Measurements from ENCODE around the gene SEC23A. TPM values are rescaled to one million over a fixed set of nuclear protein-coding genes. Genes with fewer than 3 reads are reported as not detected.
"Not testable (repeated sequence)": the region's sequence is repeated elsewhere in the genome, so short reads cannot be mapped to it uniquely, and the experiment has no call there.

SEC23A gene
- total RNA-seq, 2 experiments from 2014 or later = 68.4 to 82.1 TPM

DNA sequence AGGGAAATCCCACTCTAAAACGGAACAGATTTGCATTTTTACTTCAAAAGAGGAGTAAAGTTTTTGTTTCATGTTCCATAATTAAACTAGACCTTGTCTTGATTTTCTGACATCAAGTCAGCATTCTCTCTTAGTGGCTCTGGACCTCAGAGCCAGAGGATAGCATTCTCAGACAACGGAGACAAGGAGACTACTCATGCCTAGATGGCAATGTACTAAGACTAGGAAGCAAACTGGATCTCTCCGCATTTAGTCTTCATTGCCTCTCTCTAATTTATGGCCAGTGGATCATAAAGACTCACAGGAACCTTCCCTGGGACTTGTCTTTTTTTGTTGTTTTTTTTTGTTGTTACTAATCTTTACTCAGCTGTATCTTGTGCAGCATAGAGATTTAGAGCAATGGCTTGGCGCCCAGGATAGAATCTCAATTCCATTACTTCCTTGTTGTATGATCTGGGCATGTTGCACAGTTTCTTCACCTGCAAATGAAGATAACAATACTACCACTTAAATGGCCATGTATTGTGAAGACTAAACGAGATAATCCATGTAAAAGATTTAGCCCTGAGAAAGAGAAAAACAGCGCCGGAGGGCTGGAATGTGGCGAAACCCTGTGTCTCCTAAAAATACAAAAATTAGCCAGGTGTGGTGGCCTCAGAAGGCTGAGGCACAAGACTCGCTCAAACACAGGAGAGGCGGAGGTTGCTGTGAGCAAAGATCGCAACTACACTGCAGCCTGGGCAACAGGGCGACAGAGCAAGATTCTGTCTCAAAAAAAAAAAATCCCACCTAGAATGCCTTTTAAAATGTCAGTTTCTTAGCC lies 7.1 kb upstream of the SEC23A start:
- Mint-ChIP-seq H3K9me3 (no peaks in the 10 kb centered on the region), H3K4me1 (ENCODE audit: low read depth) (peaks cover 24% of the 10 kb centered on the region), H3K27me3 (no peaks in the 10 kb centered on the region), H3K4me3 (no peak overlapping the region), H3K36me3 (ENCODE audit: low read depth) (peaks cover 12% of the 10 kb centered on the region), H3K27ac (no peak overlapping the region)
- Histone ChIP-seq H3K4me1 (ENCODE audit: insufficient read depth, low read length) (peaks cover 4% of the 10 kb centered on the region), H3K4me3 (ENCODE audit: low read length) (no peak overlapping the region), H3K27ac (ENCODE audit: low read depth in 1 of 2, low read length in 2 of 2) (no peak overlapping the region), H3K27me3 (ENCODE audit: control insufficient read depth in 1 of 2, insufficient read depth in 2 of 2, low read length in 2 of 2) (no peaks in the 10 kb centered on the region), H3K9me3 (ENCODE audit: control insufficient read depth in 1 of 2, insufficient read depth in 1 of 2, low read length in 2 of 2) (no peaks in the 10 kb centered on the region), H3K36me3 (ENCODE audit: insufficient read depth, low read length) (no peaks in the 10 kb centered on the region)
- ATAC-seq (ENCODE audit: poor library complexity) = no peak
- CTCF ChIA-PET = no interaction called here
- intact Hi-C loops (cut with DNase I, micrococcal nuclease) = loop anchor here in 1 of 2 experiments (5.0 kb wide), 1 partner anchor 257 kb away; no protein-coding TSS in a partner anchor
- POLR2A ChIA-PET = no interaction called here
- DNase-seq = no peak
- TF ChIP-seq, protein P1, sequence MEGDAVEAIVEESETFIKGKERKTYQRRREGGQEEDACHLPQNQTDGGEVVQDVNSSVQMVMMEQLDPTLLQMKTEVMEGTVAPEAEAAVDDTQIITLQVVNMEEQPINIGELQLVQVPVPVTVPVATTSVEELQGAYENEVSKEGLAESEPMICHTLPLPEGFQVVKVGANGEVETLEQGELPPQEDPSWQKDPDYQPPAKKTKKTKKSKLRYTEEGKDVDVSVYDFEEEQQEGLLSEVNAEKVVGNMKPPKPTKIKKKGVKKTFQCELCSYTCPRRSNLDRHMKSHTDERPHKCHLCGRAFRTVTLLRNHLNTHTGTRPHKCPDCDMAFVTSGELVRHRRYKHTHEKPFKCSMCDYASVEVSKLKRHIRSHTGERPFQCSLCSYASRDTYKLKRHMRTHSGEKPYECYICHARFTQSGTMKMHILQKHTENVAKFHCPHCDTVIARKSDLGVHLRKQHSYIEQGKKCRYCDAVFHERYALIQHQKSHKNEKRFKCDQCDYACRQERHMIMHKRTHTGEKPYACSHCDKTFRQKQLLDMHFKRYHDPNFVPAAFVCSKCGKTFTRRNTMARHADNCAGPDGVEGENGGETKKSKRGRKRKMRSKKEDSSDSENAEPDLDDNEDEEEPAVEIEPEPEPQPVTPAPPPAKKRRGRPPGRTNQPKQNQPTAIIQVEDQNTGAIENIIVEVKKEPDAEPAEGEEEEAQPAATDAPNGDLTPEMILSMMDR (IDR thresholded peaks at IDR 0.05) = no peak

DNA sequence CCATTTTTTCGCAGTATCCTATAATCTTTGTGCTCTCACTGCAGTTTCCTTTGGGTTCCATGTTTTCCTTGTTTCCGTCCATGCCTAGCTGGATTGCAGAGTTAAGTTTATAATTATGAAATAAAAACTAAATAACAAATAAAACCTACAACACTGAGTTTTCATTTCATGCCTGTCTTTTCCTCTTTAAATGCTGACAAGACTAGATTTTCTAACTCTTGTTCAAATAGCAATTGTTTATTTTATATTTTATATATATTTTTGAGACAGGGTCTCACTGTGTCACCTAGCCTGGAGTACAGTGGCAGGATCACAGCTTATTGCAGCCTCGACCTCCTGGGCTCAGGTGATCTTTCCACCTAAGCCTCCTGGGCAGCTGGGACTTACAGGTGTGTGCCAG lies 5.8 kb upstream of the SEC23A start:
- ATAC-seq (ENCODE audit: poor library complexity) = no peak

DNA sequence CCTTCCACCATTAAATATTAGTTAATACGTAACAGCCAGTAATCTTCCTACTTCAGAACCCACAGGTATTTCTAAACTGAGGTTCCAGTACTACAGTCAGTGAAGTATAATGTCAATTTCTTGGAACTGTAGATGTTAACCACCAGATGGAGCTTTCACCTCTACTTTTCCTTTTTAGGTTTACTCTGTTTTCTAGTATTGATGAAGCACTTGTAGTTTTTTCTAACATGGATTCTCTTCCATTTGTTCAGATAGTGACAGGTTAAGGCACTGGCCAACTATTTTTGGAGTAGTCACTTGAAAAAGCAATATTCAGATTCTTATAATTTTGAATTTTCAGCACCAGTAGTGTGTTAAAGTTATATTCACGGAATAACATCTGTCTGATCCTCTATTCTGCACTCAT lies 4.6 kb upstream of the SEC23A start:
- peak overlapping the region; percentile 47 for H3K27ac Mint-ChIP-seq
- peaks cover 22% of the 10 kb centered on the region for H3K4me1 Mint-ChIP-seq (ENCODE audit: low read depth)
- Histone ChIP-seq H3K4me3 (ENCODE audit: low read length) (no peak overlapping the region), H3K4me1 (ENCODE audit: insufficient read depth, low read length) (peaks cover 10% of the 10 kb centered on the region), H3K27me3 (ENCODE audit: control insufficient read depth in 1 of 2, insufficient read depth in 2 of 2, low read length in 2 of 2) (no peaks in the 10 kb centered on the region), H3K9me3 (ENCODE audit: control insufficient read depth in 1 of 2, insufficient read depth in 1 of 2, low read length in 2 of 2) (no peaks in the 10 kb centered on the region), H3K27ac (ENCODE audit: low read depth in 1 of 2, low read length in 2 of 2) (no peak overlapping the region), H3K36me3 (ENCODE audit: insufficient read depth, low read length) (no peaks in the 10 kb centered on the region)
- CTCF ChIA-PET = interaction anchor here (1.0 kb wide), 1 partner anchor 8 kb away, joined by 4 read pairs; no protein-coding TSS in a partner anchor
- POLR2A ChIA-PET = no interaction called here
- H3K27me3 Mint-ChIP-seq = no peaks in the 10 kb centered on the region
- TF ChIP-seq, protein P1 (IDR thresholded peaks at IDR 0.05) = peak; percentile 48
- ATAC-seq (ENCODE audit: poor library complexity) = no peak
- DNase-seq = peak in 3 of 14 experiments; percentile 39 to 50 (median 49)
- peak overlapping the region; percentile 49 for H3K4me3 Mint-ChIP-seq
- H3K36me3 Mint-ChIP-seq (ENCODE audit: low read depth) = no peaks in the 10 kb centered on the region
- intact Hi-C loops (cut with DNase I, micrococcal nuclease) = loop anchor here (2.0 to 5.0 kb wide), 2 partner anchors 260 to 261 kb away; no protein-coding TSS in a partner anchor
- H3K9me3 Mint-ChIP-seq = no peaks in the 10 kb centered on the region

More for the DNA sequence above, 5.8 kb upstream of the SEC23A start:
- Histone ChIP-seq H3K4me1 (ENCODE audit: insufficient read depth, low read length) (peaks cover 6% of the 10 kb centered on the region), H3K9me3 (ENCODE audit: control insufficient read depth in 1 of 2, insufficient read depth in 1 of 2, low read length in 2 of 2) (no peaks in the 10 kb centered on the region), H3K27me3 (ENCODE audit: control insufficient read depth in 1 of 2, insufficient read depth in 2 of 2, low read length in 2 of 2) (no peaks in the 10 kb centered on the region), H3K36me3 (ENCODE audit: insufficient read depth, low read length) (no peaks in the 10 kb centered on the region), H3K27ac (ENCODE audit: low read depth in 1 of 2, low read length in 2 of 2) (no peak overlapping the region), H3K4me3 (ENCODE audit: low read length) (no peak overlapping the region)
- no peak for DNase-seq
- intact Hi-C loops (cut with DNase I, micrococcal nuclease) = loop anchor here in 1 of 2 experiments (5.0 kb wide), 1 partner anchor 259 kb away; no protein-coding TSS in a partner anchor
- H3K4me3 Mint-ChIP-seq = no peak overlapping the region
- TF ChIP-seq, protein P1 (IDR thresholded peaks at IDR 0.05) = no peak
- no peaks in the 10 kb centered on the region for H3K27me3 Mint-ChIP-seq
- H3K4me1 Mint-ChIP-seq (ENCODE audit: low read depth) = peaks cover 21% of the 10 kb centered on the region
- POLR2A ChIA-PET = no interaction called here
- H3K36me3 Mint-ChIP-seq (ENCODE audit: low read depth) = no peaks in the 10 kb centered on the region
- no peaks in the 10 kb centered on the region for H3K9me3 Mint-ChIP-seq
- no peak overlapping the region for H3K27ac Mint-ChIP-seq
- CTCF ChIA-PET = no interaction called here

DNA sequence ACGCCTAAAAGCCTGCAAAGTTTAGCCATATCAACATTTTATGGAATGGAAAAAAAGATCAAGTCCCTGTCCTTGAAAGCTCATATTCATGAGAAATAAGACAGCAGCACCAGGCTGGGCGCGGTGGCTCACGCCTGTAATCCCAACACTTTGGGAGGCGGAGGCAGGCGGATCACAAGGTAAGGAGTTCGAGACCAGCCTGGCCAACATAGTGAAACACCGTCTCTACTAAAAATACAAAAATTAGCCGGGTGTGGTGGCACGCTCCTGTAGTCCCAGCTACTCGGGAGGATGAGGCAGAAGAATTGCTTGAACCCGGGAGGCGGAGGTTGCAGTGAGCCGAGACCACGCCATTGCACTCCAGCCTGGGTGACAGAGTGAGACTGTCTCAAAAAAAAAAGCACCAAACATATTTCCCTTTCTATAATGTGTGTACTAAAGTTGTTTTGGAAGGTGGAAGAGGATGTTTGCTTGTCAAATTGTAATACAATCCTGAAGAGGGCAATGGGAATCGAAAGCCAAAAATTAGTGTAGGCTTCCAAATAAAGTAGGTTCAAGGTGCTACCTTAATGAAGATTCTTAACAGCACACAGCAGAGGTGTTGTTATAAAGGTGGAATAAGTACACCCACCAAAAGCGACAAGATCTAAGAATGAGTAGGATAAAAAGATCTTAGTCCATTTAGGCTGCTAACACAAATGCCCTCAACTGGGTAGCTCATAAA lies 1.2 kb upstream of the SEC23A start:
- H3K4me3 Mint-ChIP-seq = peak overlapping the region; percentile 98
- H3K4me3 ChIP-seq (ENCODE audit: low read length) = peak overlapping the region; percentile 100
- DNase-seq; H3K27me3 Mint-ChIP-seq; ATAC-seq (ENCODE audit: poor library complexity); H3K9me3 Mint-ChIP-seq; H3K9me3 ChIP-seq (ENCODE audit: control insufficient read depth in 1 of 2, insufficient read depth in 1 of 2, low read length in 2 of 2); H3K36me3 ChIP-seq (ENCODE audit: insufficient read depth, low read length); H3K36me3 Mint-ChIP-seq (ENCODE audit: low read depth); H3K27me3 ChIP-seq (ENCODE audit: control insufficient read depth in 1 of 2, insufficient read depth in 2 of 2, low read length in 2 of 2): not testable (repeated sequence)
- peak overlapping the region; percentile 83 to 96 for H3K27ac ChIP-seq (ENCODE audit: low read depth in 1 of 2, low read length in 2 of 2)
- H3K4me1 Mint-ChIP-seq (ENCODE audit: low read depth) = peaks cover 55% of the 10 kb centered on the region
- H3K27ac Mint-ChIP-seq = peak overlapping the region; percentile 98
- ChIA-PET POLR2A (interaction anchor here (0.7 to 5.2 kb wide), 6 partner anchors 10 to 328 kb away, joined by 3 to 59 read pairs (median 20); partner anchors contain the start of genes FBXO33, GEMIN2, PNN and TRAPPC6B), CTCF (interaction anchor here (2.2 kb wide), 1 partner anchor 9 kb away, joined by 10 read pairs; the partner anchor contains the start of gene GEMIN2)
- H3K4me1 ChIP-seq (ENCODE audit: insufficient read depth, low read length) = peaks cover 34% of the 10 kb centered on the region
- intact Hi-C loops (cut with DNase I, micrococcal nuclease) = loop anchor here (5.0 kb wide), 2 partner anchors 68 to 163 kb away; partner anchors contain the start of gene TRAPPC6B (in 1 of the 2)

Measured in CD4-positive, alpha-beta T cell (primary cell).